NT2/D1 (cell line): ENCODE measurements around the gene MAZ.

ENCODE experiments used
- DNase-seq: peaks from one replicate; pipeline ENCODE4 v3.0.0-alpha.2; 2011; ENCODE audit warnings: low read depth, low spot score
- H3K27me3 ChIP-seq: 2 replicates; pipeline ENCODE4 v1.6.0; 2011; ENCODE audit warnings: mild to moderate bottlenecking; ENCODE audit not compliant: insufficient read length, insufficient read depth
- H3K36me3 ChIP-seq: 2 replicates; pipeline ENCODE4 v1.6.1; 2011; ENCODE audit warnings: mild to moderate bottlenecking, low read length, mixed read lengths; ENCODE audit not compliant: insufficient read depth, insufficient read length
- H3K4me1 ChIP-seq: 2 replicates; pipeline ENCODE4 v1.5.1; 2011; ENCODE audit not compliant: insufficient read depth, insufficient read length
- H3K4me3 ChIP-seq: 2 replicates; pipeline ENCODE4 v1.5.1; 2011; ENCODE audit warnings: low read depth; ENCODE audit not compliant: insufficient read length
- H3K9ac ChIP-seq: 2 replicates; pipeline ENCODE4 v1.6.0; 2011; ENCODE audit warnings: low read depth; ENCODE audit not compliant: insufficient read length
- H3K9me3 ChIP-seq: 2 replicates; pipeline ENCODE4 v1.5.1; 2011; ENCODE audit warnings: mild to moderate bottlenecking, low read length; ENCODE audit not compliant: insufficient read depth
- SUZ12 ChIP-seq: IDR thresholded peaks from 2 replicates; pipeline ENCODE4 v1.6.1; 2011; ENCODE audit not compliant: insufficient read length, insufficient read depth; ENCODE audit errors: extremely low read depth
- YY1 ChIP-seq: IDR thresholded peaks from 2 replicates; pipeline ENCODE4 v1.6.1; 2011; ENCODE audit not compliant: insufficient read length, insufficient read depth
- ZNF274 ChIP-seq: IDR thresholded peaks from 2 replicates; pipeline ENCODE4 v1.6.1; 2011; ENCODE audit warnings: mild to moderate bottlenecking, low read depth, low read length

Gene MAZ

DNA sequence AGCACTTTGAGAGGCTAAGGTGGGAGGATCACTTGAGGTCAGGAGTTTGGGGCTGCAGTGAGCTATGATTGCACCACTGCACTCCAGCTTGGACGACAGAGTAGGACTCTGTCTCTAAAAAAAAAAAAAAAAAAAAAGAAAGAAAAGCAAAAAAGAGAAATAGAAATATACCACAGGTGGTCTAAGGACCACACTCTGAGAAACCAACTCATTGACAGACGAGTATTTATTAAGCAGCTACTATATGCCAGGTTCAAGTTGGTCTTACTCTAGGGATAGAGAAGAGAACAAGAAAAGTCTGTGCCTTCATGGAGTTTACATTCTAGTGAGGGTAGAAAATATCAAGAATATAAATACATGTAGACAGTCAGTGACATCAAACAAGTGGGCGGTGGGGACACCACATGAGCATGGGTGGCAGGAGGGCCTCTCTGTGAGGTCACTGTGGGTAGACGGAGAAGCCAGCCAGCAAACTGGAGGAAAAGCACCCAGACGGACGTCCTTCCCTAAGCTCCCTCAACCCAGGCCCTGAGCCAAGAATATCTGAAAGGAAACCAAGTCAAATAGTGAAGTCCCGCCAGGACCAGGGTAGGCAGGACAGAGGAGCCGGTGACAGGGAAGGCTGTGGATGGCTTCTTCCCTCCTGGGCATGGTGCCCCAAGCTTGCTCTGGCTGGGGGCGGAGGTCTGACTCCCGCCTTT is 52.0 kb downstream of the MAZ start:
- DNase-seq, result no peak
- Histone ChIP-seq H3K36me3 (peaks cover 35% of the 10 kb centered on the region), H3K27me3 (no peaks in the 10 kb centered on the region), H3K9ac (no peak overlapping the region), H3K4me3 (no peak overlapping the region), H3K9me3 (no peaks in the 10 kb centered on the region), H3K4me1 (peaks cover 14% of the 10 kb centered on the region)
- TF ChIP-seq SUZ12, result no peak
- no peak for TF ChIP-seq ZNF274
- no peak for TF ChIP-seq YY1

DNA sequence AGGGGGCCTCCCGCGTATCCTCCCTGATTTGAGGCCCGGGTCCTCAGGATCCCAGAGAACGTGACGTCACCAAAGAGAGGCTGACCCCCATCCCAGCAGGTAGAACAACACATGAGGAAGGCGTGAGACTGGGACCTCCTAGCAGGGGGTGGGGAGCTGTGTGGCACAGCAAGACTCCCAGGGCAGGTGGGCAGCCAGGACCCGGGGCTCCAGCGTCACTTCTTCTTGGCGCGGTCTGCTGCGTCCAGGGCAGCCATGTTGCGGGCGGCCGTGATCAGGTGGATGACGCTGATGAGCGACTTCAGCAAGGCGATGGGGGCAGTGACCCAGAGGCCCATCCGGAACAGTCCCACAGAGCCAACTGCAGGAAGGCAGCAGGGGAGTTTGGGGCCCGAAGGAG is 52.6 kb downstream of the MAZ start:
- Histone ChIP-seq H3K4me1 (peaks cover 14% of the 10 kb centered on the region), H3K4me3 (no peak overlapping the region), H3K27me3 (no peaks in the 10 kb centered on the region), H3K9me3 (no peaks in the 10 kb centered on the region), H3K36me3 (peaks cover 35% of the 10 kb centered on the region), H3K9ac (no peak overlapping the region)
- TF ChIP-seq YY1, result no peak
- TF ChIP-seq ZNF274, result no peak
- no peak for TF ChIP-seq SUZ12
- DNase-seq, result no peak

DNA sequence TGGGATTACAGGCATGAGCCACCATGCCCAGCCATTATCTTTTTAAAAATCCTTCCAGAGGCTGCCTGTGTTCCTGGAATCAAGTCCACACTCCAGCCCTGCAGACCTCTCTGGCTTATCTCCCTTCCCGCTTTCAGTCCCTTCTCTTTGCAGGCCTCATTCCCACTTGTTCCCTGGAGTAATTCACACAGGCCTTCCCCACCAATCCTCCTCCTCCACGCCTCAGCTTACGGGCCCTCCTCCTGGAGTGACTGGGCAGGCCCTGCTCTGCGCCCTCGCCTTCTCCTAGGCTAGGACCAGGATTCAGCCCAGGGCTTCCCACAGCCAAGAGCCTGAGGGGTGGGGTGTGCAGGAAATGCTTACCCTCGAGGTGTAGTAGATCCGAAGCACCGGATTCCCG is 53.9 kb downstream of the MAZ start:
- no peaks in the 10 kb centered on the region for H3K9me3 ChIP-seq
- no peak overlapping the region for H3K4me3 ChIP-seq
- H3K36me3 ChIP-seq, result peaks cover 35% of the 10 kb centered on the region
- no peaks in the 10 kb centered on the region for H3K27me3 ChIP-seq
- no peak for DNase-seq
- H3K4me1 ChIP-seq, result peaks cover 10% of the 10 kb centered on the region
- peak overlapping the region; percentile 8 for H3K9ac ChIP-seq
- TF ChIP-seq ZNF274, result no peak
- TF ChIP-seq SUZ12, result no peak
- no peak for TF ChIP-seq YY1
